ENCODE results near the gene SLC9A7.
"Not testable (repeated sequence)": the region's sequence is repeated elsewhere in the genome, so short reads cannot be mapped to it uniquely, and the experiment has no call there.

Gene SLC9A7

DNA sequence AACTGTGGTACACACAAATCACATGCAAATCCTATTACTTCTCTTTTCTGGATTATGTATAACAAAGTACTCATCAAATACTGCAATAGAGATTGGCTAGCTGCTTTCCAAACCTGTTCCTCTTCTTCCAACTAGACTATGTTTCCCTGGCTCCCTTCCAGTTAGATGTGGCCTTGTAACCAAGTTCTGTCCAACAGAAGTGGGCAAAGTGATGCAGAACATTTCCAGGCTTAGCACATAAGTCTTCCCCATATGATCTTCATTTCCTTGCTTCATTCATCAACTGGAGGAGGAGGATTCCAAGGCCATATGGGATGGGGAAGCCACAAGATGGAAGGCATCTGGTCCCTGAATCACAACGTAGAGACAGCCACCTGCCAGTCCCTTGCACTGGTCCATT lies 8.0 kb downstream of the SLC9A7 start:
- DNase-seq, result peak; percentile 44

DNA sequence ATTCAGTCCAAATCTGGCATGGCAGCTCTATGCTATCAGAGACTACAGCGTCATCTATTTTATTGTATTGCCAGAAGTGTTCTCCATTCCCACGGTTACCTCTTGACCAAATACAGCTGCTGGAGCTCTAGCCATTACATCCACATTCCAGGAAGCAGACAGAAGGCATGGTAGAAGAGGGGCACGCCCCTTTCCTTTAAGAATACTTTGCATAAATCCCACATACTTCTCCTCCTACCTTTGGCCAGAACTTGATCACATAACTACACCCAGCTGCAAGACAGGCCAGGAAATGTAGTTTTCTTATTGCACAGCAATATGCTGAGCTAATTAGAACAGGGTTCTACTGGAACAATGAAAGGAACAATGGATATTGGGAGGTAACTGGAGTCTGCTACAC lies 14.9 kb downstream of the SLC9A7 start:
- no peak for DNase-seq

DNA sequence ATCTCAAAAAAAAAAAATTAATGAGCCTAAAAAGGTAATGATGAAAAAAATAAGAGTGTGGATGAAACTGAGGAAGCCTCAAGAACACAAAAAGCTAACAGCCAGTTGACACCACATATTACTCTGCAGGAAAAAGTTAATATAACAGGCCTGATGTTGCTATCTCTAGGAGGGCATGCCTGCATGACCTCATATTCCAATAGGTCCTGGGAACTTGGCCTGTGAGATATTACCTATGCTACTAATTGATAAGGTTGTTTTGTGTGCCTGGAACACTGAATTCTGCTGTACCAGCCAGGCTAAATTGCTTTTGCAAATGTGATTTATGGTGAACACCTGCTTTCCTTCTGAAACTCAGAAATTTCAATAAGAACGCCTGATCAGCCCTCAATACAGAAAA lies 15.9 kb downstream of the SLC9A7 start:
- DNase-seq, result no peak

DNA sequence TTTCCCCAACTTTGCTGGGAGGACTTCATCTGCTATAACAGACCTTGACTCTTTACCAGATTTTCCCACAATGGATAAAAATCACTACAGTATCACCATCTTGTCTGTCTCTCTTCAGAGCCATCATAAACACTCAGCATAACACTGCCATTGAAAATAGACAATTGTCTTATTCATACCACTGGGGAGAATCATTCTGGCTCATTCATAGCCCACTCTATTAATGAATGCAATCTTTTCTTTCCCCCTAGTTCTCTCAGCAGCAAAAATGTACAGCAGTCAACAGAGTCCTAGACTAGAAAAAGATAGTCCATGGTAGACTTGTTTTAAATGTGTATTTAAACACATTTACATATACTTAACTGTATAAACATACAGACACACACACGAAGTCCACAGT lies 19.2 kb downstream of the SLC9A7 start:
- no peak for DNase-seq

DNA sequence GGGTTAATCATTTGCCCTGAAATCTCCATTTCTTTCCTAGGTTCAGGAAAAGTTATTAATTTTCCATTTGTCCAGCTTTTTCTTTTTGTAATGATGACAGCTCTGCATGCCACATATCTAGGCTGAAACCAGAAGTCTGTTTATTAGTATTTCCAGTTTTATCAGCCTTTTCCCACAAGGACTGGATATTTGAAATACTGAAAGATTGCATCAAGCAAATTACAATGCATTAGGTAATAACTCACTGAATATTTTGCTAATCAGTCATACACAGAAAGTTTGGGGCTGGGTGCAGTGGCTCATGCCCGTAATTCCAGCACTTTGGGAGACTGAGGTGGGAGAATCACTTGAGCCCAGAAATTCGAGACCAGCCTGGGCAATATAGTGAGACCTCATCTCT lies 21.5 kb downstream of the SLC9A7 start:
- DNase-seq, result no peak

DNA sequence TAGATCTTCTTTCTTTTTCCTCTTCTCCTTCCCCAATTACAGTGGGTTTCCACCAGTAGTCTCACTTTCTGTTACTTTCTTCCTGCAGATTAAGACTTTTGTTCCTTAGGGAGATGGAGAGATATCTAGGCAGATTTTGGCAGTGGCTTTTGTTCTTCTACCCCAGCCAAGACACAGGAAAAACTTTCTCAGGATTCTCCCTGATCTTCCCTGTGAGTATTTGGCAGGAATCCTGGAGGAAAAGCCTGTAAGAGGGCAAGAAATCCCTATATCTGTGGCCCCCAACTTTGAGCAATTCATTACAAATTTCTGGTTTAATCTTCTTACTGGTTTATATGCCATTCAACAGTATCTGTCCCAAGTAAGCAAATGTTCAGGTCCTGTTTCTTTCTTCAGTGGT lies 21.9 kb downstream of the SLC9A7 start:
- DNase-seq, result no peak

DNA sequence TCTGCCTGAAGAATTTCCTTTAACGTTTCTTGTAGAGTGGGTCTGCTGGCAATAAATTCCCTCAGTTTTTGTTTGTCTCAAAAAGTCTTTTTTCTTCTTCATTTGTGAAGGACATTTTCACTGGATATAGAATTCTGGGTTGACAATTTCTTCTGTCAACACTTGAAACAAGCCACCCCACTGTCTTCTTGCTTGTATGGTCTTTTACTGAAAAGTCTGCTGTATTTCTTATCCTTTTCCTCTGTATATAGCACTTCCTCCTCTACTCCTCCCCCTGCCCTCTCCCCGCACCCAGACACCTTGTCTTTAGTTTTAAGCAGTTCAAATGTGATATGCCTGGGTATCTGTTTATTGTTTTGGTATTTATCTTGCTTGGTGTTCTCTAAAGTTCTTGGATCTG lies 23.3 kb downstream of the SLC9A7 start:
- no peak for DNase-seq

DNA sequence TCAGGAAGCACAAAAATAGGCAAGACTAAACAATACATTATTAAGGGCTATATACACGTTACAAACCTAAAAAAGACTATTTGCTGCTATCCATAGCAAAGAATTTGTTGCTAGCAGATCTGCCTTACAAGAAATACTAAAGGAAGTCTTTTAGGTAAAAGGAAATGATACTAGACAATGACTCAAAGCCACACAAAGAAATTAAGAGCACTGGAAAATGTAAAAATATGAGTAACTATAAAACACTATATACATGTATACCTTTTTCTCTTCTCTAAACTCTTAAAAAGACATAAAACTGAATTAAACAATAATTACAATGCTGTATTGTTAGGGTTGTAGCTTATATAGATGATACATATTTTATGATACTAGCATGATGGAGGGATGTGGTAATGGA lies 25.7 kb downstream of the SLC9A7 start:
- peak; percentile 2 for DNase-seq

DNA sequence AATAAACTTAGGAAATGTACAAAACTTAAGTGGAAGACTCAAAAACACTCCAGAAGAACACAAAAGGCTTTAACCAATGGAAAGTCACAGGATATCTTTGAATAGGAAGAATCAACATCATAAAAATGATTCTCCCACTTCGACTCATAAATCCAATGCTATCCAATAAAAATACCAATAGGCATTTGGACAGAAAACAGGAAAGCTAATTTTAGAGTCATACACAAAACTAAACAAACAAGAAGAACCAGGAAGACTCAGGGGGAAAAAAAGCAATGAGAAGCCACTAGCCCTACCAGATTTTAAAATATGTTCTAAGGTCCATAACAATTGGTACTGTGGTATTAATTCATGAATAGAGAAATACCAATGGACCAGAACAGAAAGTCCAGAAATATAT lies 28.2 kb downstream of the SLC9A7 start:
- DNase-seq, result no peak

DNA sequence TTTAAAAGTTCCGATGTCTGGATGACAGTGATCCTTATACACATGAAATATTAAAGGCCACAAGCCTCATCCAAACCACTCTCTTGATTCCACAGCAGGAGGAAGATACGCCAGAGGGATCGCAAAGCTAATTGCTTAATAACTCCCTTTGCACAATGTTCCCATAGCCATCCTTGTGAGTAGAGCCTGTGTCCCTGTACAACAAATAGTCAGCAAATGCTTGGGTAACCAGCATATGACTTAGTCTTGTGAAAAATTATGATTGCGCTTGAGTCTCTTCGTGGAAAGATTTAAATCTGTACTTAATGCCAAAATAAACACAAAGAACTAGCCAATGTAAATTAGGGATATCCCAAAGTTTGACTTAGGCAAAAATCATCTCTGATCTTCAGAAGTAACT lies 31.5 kb downstream of the SLC9A7 start:
- DNase-seq, result no peak

DNA sequence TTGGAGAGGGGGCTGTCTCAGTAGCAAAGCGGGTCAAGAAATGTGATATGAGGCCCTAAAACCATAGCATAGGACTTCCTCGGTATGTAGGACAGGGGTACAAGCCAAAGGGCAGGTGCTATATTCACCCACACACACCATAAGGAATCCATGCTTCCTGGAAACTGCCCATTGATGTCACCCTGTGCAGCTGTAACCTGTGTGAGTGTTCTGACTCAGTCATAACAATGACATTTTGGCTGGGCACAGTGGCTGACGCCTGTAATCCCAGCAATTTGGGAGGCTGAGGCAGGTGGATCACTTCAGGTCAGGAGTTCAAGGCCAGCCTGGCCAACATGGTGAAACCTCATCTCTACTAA lies 35.4 kb downstream of the SLC9A7 start:
- DNase-seq, result not testable (repeated sequence)

DNA sequence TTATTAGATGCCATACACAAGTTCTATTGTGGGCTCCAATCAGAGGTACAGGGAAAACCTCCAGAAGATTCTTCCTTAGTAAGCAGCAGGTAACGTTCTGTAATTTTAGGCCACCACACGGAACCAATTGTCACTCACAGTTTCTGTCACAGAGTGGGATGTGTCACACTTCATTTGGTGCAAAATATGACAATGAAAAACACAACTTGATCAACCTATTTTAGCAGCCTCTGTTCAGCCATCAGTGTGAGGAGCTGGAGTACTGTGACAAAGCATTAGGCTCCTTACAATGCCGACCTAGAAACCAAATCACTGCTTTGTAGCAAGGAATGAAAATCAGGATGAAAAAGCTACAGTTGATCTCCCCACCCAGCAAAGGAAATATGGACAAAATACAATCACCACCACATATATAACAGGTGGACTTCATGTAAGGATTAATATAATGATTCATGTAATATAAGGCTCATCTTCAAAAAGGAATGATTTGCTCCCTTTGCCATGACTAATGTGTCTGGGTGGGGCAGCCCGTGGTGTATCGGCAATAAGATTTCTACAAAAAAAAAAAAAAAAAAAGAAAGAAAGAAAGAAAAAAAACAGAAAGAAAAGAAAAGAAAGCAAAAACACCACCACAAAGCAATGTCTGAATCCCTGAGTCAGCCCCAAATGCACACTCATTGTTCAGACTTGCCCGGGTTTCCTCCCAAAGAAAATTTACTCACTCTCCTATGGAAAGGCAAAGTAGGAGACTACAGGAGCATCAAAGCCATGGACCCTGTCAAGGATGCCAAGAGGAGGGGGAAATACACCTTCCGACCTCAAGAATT lies 36.0 kb downstream of the SLC9A7 start:
- DNase-seq, result no peak

DNA sequence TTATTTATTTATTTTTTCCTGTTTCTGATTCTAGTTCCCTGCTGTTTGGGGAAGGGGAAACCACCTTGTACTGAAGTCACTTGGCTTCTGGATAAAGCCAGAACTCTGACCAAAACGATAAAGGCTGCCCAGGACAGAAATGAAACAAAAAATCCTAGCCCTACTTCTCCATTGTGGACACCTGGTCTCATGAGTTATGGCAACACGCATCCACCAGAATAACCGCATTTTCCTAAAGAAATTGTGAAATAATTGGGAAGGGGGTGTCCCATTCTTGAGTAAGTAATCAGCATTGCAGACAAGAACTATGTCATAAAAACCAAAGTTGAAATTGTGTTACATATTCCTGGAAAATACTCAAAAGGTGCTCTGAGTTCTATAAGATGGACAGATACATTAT lies 42.1 kb downstream of the SLC9A7 start:
- peak; percentile 72 for DNase-seq

DNA sequence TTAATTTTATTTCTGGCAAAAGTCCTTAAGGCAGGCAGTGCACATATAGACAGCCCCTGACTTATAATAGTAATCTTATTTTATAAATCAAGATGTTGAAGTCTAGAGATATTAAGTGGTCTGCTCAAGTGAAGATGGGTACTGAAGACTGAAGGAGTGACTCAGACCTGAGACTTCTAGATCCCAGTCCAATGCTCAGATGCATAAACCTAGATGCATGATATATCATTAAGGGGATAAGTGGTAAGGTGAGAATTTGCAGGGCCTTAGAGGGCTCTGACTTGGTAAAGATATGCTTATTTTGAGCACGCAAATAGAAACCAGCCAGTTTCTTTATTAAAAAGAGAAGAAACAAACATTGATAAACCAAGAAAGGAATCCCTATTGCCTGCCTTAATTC lies 42.9 kb downstream of the SLC9A7 start:
- DNase-seq, result no peak

DNA sequence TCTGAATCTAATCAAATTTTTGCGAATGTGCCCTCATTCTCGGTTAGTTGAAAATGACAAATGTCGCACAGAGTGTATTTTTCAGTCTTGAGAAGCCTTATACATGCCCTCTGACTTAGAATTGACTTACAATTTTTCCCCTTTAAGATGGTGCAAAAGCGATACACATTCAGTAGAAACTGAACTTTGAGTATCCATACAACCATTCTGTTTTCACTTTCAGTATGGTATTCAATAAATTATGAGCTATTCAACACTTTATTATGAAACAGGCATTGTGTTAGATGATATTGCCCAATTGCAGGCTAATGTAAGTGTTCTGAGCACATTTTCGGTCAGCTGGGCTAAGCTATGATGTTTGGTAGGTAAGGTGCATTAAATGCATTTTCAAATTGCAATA lies 43.4 kb downstream of the SLC9A7 start:
- peak; percentile 66 for DNase-seq

DNA sequence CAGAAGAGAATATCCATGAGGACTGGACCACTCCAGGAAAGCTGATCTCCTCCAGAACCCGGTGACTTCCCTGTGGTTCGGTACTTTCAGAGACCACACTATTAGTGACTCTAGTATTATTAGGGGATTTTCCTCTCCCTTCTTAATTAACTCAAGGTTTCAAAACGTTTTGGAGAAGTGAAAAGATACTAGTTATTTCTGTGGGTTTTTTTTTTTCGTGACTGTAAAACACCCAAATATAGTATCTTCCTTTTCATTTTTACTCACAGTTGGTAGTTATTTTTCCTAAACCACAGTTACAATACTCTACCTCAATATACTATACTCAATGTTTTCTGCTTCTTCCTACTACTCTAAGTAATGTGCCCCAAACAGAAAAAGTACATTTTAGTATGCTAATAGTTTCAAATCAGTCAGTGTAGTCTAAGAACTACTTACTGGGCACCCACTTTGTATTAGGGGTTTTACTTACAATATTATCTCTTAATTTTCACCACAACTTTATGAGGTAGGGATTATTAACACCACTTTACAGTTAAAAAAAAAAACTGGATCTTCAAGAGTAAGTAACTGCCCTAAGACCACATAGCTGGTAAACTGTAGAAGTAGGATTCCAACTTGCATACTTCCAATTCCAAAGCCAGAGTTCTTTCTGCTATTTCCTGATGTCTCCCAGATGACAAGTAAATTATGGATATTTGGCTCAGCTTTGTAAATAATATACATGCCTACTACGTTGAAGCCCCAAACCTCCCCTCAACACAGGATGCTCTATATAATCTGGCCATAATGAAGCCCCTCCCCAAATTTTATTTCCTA lies 45.0 kb downstream of the SLC9A7 start:
- DNase-seq, result peak; percentile 59

DNA sequence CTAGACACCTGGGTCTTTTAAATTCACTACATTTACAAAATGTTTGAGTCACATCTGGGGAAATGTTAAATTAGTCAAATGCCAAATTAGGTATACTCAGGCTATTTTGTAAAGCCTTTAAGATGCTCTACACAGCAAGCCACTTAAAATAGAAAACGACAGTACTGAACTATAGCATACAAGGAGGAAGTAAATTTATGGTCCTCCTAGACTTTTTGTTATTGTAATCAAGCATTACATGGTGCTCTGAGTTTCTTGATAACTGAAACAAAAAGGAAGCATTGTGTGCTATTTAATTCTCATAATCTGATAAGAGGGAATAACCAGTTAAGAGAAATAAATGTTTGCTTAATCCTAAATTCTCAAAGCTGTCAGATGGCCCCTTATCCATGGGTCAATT lies 46.2 kb downstream of the SLC9A7 start:
- peak; percentile 58 for DNase-seq

DNA sequence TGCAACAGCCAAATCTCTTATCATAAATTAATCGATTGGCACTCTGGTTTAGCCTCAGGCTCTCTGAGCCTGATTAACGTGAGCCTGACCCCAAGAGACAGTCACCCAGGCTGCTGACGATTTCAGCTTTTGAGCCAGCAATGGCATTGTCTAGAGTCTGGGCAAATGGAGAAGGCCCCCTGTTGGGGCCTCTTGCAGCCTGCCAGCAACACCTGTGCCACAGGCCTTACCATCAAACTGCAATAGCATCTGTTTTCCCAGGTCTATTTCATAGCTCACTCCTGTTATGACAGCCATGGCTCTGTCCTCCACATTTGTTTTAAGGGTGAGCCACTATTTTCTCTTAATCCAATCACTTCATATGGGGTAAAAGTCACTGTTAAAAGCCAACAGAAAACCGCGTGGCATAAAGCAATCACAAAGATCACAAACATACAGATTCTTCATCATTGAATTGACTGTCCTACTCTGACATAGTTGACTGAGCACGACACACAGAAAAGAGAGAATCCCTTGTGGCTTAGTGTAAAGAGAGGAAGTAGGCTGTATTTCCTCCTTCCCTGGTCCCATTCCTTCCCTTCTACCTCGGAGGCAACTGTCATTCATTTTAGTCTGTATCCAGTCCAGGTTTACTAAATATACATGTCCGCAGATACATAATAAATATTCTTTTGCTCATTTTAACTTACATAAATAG lies 47.8 kb downstream of the SLC9A7 start:
- DNase-seq, result peak; percentile 45

DNA sequence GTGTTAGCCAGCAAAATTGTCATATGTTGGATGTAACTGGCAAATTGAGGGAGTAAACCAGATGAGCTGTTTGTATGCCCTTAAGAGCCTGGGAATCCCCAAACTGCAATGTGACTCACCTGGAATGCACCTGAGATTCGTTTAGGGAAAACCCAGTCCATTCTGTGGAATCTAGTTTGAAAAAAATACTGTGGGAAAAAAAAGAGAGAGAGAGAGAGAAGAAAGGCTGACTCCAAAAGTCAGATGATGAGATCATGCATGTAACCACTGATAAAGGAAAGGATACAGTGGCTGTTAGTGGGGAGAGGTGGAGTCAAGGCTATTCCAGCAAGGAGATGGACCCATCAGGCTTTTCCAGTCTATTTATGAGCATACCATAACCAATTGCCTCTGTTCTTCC lies 48.5 kb downstream of the SLC9A7 start:
- no peak for DNase-seq

DNA sequence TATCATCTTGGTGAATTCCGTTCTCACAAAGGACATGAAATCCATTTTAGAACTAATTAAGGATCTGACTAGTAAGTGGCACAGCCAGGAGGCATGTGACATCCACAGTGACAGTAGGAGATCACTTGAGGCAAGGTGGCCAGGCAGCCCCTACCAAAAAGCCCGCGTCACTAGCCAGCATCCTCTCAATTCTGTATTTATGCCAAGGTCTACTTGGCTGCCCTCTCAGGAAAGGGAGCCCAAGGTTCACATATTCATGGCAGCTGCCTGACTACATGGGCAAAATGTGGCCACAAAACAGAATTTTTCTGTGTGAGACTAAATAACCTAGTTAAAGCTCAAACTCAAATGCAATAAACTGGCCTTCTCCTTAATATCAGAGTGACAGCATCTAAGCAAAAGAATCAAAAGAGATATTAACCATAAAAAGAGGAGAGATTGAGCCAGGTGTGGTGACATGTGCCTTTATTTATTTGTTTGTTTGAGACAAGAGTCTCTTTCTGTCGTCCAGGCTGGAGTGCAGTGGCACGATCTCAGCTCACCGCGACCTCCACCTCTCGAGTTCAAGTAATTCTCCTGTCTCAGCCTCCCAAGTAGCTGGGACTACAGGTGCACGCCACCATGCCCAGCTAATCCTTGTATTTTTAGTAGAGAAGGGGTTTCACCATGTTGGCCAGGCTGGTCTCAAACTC lies 51.5 kb downstream of the SLC9A7 start:
- no peak for DNase-seq

DNA sequence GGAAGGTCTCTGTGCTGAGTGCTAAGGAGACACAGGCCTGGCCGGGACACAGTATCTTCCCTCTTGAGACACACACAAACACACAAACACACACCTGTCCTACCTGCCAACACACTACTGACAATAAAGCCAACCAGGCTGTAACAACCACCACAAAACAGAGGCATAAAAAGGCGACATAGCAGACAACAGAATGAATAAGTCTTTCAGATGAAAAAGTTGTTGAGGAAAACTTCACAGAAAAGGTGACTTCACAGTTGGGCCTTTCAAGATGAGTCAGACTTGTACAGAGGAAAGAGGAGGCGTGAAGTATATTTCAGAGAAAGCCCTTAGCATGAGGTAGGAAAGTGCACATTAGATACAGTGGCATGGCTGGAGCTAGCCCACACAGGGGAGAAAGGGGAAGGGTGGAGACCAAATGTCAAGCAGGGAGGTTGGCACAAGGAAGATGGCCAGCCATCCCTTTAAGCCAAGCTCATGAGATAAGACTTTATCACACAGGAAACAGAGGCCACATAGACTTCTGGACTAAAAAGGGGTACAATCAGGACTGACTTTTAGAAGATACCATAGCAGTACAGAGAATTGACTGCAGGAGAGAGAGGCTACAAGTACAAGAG lies 54.0 kb downstream of the SLC9A7 start:
- DNase-seq, result peak; percentile 1

DNA sequence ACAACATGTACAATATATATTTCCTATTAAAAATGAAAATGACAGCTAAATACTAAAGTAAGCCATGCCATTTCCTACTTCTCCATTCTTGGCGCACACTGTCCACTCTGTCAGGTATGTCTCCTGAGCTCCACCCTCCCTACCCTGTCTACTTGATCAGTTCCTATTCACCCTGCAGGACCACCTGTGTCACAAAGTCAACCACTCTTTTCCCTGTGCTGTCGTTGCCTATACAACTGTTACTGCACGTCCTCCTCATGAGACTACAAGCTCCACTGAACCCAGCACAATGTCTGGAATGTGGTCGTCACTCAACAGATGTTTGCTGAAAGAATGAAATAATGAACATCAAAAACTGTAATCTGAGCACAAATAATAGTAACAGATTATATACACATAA lies 54.9 kb downstream of the SLC9A7 start:
- no peak for DNase-seq

DNA sequence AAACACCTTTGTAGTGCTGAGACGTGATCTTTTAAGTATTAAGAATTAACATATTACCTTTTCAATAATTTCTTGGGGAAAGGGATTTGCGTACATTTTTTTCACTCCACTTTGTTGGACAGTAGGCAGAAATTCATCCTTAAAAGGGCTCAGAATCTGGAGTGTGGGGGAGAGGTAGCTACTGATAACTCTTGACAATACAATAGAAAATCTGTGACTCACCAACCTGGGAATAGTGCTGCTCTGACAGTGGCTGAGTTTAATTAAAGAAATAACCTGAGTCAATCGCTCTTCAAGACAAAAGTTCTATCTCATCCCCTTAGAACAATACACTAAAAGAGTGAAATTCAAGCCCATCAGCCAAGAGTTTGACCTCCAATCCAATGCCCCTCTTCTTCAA lies 60.2 kb downstream of the SLC9A7 start:
- no peak for DNase-seq
